Esophagus (tissue), 2 donors: Measurements from ENCODE around the gene ZNF536. TPM values are rescaled to one million over a fixed set of nuclear protein-coding genes. Genes with fewer than 3 reads are reported as not detected.
A peak's percentile ranks its signal among the peaks of the same experiment; 100 is the strongest.

ENCODE experiments used
- H3K27ac ChIP-seq, 2 donors: one replicate each; pipeline ENCODE4 v1.5.1; 2013; ENCODE audit warnings: low read depth in 2 of 2, mild to moderate bottlenecking in 2 of 2, inconsistent platforms in 1 of 2, low read length in 1 of 2, moderate library complexity in 1 of 2
- H3K27me3 ChIP-seq, 2 donors: one replicate each; pipeline ENCODE4 v1.6.1; 2013; ENCODE audit warnings: low read length in 2 of 2, control low read depth in 1 of 2, mild to moderate bottlenecking in 1 of 2; ENCODE audit not compliant: insufficient read depth in 2 of 2, control insufficient read depth in 1 of 2
- H3K36me3 ChIP-seq, 2 donors: one replicate each; pipeline ENCODE4 v1.6.1; 2013; ENCODE audit warnings: low read length in 1 of 2; ENCODE audit not compliant: control insufficient read depth in 2 of 2, insufficient read depth in 2 of 2
- H3K4me1 ChIP-seq, 2 donors: one replicate each; pipeline ENCODE4 v1.6.1; 2013; ENCODE audit warnings: low read length in 1 of 2; ENCODE audit not compliant: control insufficient read depth in 2 of 2, insufficient read depth in 2 of 2
- H3K4me3 ChIP-seq, 2 donors: one replicate each; pipeline ENCODE4 v1.5.1; 2013; ENCODE audit warnings: low read length in 2 of 2, mild to moderate bottlenecking in 2 of 2, low read depth in 1 of 2, moderate library complexity in 1 of 2
- H3K9me3 ChIP-seq, 2 donors: one replicate each; pipeline ENCODE4 v1.6.1; 2013; ENCODE audit warnings: mild to moderate bottlenecking in 2 of 2, low read depth in 1 of 2, low read length in 1 of 2, moderate library complexity in 1 of 2; ENCODE audit not compliant: control insufficient read depth in 2 of 2, insufficient read depth in 1 of 2
- WGBS, 2 donors: extraction: QIAGEN DNeasy Blood & Tissue Kit; methylation state at CpG; one replicate each; pipeline ENCODE4 v1.1.7; 2013; 5-methylcytosine and 5-hydroxymethylcytosine counted together
- polyA plus RNA-seq, 2 donors: library from polyadenylated mRNA; stranded (reverse); fragments of 200-250 nt; gene quantifications; one replicate each; pipeline ENCODE4 v1.2.3, GENCODE V29; 2013
- donor health status: healthy with polysubstance abuse.
- donor health status: Bipolar disorder and iron deficiency.

ZNF536 gene
- polyA plus RNA-seq, 2 donors = 0.53 to 0.57 TPM

DNA sequence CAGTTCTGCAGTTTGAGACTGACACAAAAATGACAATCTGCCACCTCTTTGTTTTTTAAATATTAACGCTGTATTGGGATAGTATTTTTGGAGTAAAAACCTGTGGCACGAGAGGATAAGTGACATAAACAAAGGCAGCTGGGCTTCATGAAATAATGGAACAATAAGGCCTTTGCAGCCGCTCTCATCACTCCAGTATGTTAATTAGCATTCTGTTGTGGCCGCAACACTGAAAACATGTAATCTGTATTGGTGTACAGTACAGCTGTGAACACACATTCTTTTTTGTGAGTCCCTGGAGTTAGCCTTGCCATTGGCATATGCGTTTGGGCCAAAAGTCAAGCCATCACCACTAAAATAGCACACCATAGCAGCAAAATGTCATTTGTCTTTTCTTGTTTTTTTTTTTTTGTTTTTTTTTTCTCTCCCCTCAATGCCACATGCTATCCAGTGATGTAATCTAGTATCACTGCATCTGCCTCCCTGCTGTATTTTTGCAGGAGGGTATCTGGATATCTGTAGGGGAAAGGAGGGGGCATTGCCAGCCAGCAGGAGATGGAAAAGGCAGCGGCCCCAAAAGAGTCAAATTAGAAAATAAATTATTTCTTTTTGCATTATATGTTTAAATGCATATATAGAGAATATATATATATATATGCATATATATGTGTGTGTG lies 885 bp upstream of the ZNF536 start:
- H3K4me1 ChIP-seq = peaks cover 0 to 2% of the 10 kb centered on the region in 2 donors
- no peaks in the 10 kb centered on the region for H3K9me3 ChIP-seq
- no peak overlapping the region for H3K27ac ChIP-seq
- WGBS, 2 donors = 75 to 81% methylated on average over 6 of the region's 6 CpGs
- H3K27me3 ChIP-seq = peaks cover 0 to 3% of the 10 kb centered on the region in 2 donors
- no peak overlapping the region for H3K4me3 ChIP-seq
- no peaks in the 10 kb centered on the region for H3K36me3 ChIP-seq

- Histone ChIP-seq H3K27ac (no peak overlapping the region), H3K36me3 (no peaks in the 10 kb centered on the region), H3K27me3 (peaks cover 0 to 3% of the 10 kb centered on the region in 2 donors), H3K4me1 (peaks cover 0 to 2% of the 10 kb centered on the region in 2 donors), H3K9me3 (no peaks in the 10 kb centered on the region), H3K4me3 (no peak overlapping the region)
- 33 to 34% methylated on average over 17 of the region's 17 CpGs for WGBS, 2 donors
Measured at GRCh38 chr19:30373593-30373992, 1.4 kb downstream of the ZNF536 start.

DNA sequence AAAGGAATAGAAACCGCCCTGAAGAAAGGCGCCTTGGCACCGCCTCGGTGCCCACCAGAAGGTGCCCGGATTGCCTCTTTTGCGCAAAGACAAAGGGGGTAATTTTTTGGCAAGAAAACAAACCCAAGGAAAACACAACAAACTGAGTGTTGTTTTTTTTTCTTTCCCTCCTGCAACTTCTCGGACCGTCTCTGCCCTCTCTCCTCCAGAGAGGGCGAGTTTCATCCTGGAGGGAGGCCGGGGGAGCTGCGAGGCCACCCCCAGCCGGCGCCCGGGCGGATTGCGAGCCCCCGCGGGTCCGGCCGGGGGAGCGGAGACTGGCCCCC lies 2.3 kb downstream of the ZNF536 start:
- no peaks in the 10 kb centered on the region for H3K36me3 ChIP-seq
- H3K27ac ChIP-seq = no peak overlapping the region
- peaks cover 0 to 3% of the 10 kb centered on the region in 2 donors for H3K27me3 ChIP-seq
- no peaks in the 10 kb centered on the region for H3K9me3 ChIP-seq
- peak overlapping the region in 1 of 2 donors; percentile 28 for H3K4me3 ChIP-seq
- 8 to 10% methylated on average over 21 of the region's 21 CpGs for WGBS, 2 donors
- peaks cover 0 to 2% of the 10 kb centered on the region in 2 donors for H3K4me1 ChIP-seq

DNA sequence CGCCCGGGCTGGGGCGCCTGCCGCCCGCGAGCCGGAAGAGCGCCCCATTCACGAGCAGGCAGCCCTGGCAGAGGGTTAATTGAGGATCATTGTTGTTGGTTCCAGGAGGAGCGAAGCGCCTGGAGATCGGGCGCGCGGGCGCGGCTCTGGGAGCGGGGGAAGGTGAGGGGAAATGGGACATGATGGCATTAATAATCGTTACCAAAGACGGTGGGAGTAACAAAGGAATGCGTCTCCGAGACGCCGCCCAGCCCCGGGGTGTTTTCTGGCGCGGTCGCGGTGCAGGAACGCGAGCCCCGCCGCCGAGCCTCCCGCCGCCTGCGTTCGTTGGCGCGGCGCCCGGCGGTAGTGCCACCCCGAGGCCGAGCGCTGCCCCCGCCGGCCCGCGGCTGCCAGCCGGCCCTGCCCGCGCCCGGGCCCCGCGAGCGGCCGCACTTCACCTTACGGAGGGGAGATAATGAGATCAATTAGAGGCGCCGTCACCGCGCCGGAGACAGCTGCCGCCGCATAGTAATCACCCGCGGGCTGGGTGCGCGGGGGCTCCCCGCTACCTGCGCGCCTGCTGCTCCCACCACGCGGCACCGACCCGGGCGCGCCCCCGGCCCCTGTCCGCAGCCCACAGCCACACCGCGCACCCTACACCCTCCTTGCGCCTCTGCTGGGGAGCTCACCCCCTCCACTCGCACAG lies 2.8 kb downstream of the ZNF536 start:
- Histone ChIP-seq H3K9me3 (no peaks in the 10 kb centered on the region), H3K4me1 (peaks cover 0 to 2% of the 10 kb centered on the region in 2 donors), H3K27me3 (peaks cover 0 to 3% of the 10 kb centered on the region in 2 donors), H3K27ac (no peak overlapping the region), H3K4me3 (peak overlapping the region in 1 of 2 donors; percentile 28), H3K36me3 (no peaks in the 10 kb centered on the region)
- WGBS, 2 donors = 2 to 4% methylated on average over 80 to 85 of the region's 85 CpGs

DNA sequence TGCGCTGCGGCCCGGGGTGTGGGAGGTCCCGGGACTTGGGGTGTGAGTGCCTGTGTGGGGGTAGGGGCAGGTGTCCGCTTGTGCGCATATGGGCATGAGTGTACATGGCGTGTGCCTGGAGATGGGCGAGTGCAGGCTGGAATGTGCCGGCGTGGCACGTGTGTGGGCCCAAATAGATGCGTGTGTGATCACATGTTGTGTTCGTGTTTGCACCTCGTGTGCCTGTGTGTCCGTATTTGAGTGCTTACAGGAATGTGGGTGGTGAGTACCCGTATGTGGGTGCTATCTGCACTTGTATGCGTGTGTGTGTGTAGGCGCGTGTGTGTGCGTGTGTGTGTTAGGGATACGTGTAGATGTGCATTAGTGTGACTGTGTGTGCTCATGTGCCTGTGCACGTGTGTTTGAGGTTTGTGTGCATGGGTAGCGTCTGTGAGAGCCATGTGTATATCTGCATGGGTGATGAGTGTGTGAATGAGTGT lies 3.4 kb downstream of the ZNF536 start:
- H3K4me3 ChIP-seq = no peak overlapping the region
- 53 to 58% methylated on average over 23 of the region's 23 CpGs for WGBS, 2 donors
- H3K27ac ChIP-seq = no peak overlapping the region
- H3K27me3 ChIP-seq = peaks cover 0 to 3% of the 10 kb centered on the region in 2 donors
- H3K9me3 ChIP-seq = no peaks in the 10 kb centered on the region
- peaks cover 0 to 2% of the 10 kb centered on the region in 2 donors for H3K4me1 ChIP-seq
- H3K36me3 ChIP-seq = no peaks in the 10 kb centered on the region

GRCh38 chr19:30376272-30376671 lies 4.1 kb downstream of the ZNF536 start:
- WGBS, 2 donors = 69 to 73% methylated on average over 4 of the region's 4 CpGs
- no peak overlapping the region for H3K27ac ChIP-seq
- H3K9me3 ChIP-seq = no peaks in the 10 kb centered on the region
- peaks cover 0 to 2% of the 10 kb centered on the region in 2 donors for H3K4me1 ChIP-seq
- H3K4me3 ChIP-seq = no peak overlapping the region
- peaks cover 0 to 3% of the 10 kb centered on the region in 2 donors for H3K27me3 ChIP-seq
- no peaks in the 10 kb centered on the region for H3K36me3 ChIP-seq

DNA sequence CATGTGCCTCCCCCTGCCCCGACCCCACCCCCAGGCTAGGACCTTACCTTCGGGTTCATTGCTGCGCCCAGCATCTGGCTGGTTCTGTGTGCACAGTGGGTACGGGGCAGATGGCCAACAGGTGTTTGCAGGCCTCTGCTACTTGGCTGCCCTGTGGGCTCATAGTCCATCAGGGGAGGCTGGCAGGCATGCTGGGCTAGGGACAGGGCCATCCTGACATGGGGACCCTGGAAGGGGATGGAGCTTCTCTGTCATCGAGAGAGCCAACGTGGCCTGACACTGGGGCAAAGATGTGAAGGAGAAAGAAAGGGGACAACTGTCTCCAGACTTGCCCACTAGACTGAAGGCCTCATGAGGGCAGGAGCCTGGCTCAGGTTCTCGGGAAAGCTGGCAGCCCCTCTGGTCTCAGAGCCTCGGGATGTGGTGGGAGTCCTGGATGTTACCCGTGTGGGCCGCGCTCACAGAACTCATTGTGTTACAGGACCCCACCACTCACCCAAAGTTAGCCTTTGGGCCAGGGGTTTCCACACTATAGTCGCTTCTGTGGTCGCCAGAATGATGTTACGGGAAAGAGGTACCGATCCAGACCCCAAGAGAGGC lies 4.7 kb downstream of the ZNF536 start:
- Histone ChIP-seq H3K27me3 (peaks cover 0 to 3% of the 10 kb centered on the region in 2 donors), H3K4me3 (no peak overlapping the region), H3K9me3 (no peaks in the 10 kb centered on the region), H3K27ac (no peak overlapping the region), H3K4me1 (peaks cover 0 to 2% of the 10 kb centered on the region in 2 donors), H3K36me3 (no peaks in the 10 kb centered on the region)
- 91 to 93% methylated on average over 15 of the region's 15 CpGs for WGBS, 2 donors

DNA sequence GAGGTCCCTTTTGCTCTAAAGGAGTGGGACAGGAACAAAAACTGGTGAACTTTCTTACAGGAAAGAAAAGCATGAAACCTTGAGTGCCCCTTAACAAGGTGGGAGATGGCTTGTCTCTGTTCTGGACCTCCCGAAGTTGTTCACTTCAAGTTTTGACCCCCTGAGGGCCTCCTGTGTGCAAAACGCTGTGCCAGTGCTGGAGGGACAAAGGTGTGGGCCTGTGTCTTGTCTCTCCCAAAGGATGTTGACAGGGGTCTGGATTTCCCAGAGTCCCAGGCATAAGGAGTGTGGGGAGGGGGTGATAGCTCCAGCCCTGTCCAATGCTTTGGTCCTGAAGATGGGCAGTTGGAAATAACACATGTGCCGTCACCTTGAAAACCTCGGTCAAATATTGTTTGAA lies 6.5 kb downstream of the ZNF536 start:
- H3K36me3 ChIP-seq = no peaks in the 10 kb centered on the region
- no peaks in the 10 kb centered on the region for H3K9me3 ChIP-seq
- H3K4me1 ChIP-seq = peaks cover 0 to under 1% of the 10 kb centered on the region in 2 donors
- peaks cover 0 to 3% of the 10 kb centered on the region in 2 donors for H3K27me3 ChIP-seq
- no peak overlapping the region for H3K27ac ChIP-seq
- no peak overlapping the region for H3K4me3 ChIP-seq
- 79 to 81% methylated on average over 4 of the region's 4 CpGs for WGBS, 2 donors

- 57 to 59% methylated on average over 14 of the region's 14 CpGs for WGBS, 2 donors
- Histone ChIP-seq H3K36me3 (no peaks in the 10 kb centered on the region), H3K27ac (no peak overlapping the region), H3K4me3 (no peak overlapping the region), H3K4me1 (no peaks in the 10 kb centered on the region), H3K27me3 (peaks cover 0 to 3% of the 10 kb centered on the region in 2 donors), H3K9me3 (no peaks in the 10 kb centered on the region)
Measured at GRCh38 chr19:30379841-30380610, 7.8 kb downstream of the ZNF536 start.
